Measurements from ENCODE around the gene LAIR2. TPM values are rescaled to one million over a fixed set of nuclear protein-coding genes. Genes with fewer than 3 reads are reported as not detected.

Gene LAIR2
- total and polyA plus RNA-seq, 2 experiments from 2014 or later = not detected

GRCh38 chr19:54507824-54508223 lies 5.2 kb downstream of the LAIR2 start:
- H3K9me3 Mint-ChIP-seq = peaks cover 84% of the 10 kb centered on the region
- no peaks in the 10 kb centered on the region for H3K79me2 ChIP-seq (replicated peaks; ENCODE audit: insufficient read depth)
- no peaks in the 10 kb centered on the region for H3K27me3 ChIP-seq (ENCODE audit: insufficient read depth)

More at GRCh38 chr19:54507824-54508223, 5.2 kb downstream of the LAIR2 start:
- no peaks in the 10 kb centered on the region for H4K20me1 ChIP-seq (replicated peaks; ENCODE audit: insufficient read depth)
- no peak overlapping the region for H3K4me3 Mint-ChIP-seq
- no peaks in the 10 kb centered on the region for H3K9me2 ChIP-seq (ENCODE audit: insufficient read depth)
- no peak for TF ChIP-seq EZH2phosphoT487 (IDR thresholded peaks at IDR 0.05; ENCODE audit: unreplicated experiment)
- no peak for TF ChIP-seq JUNB (IDR thresholded peaks at IDR 0.05; ENCODE audit: unreplicated experiment)
- TF ChIP-seq ZNF462 (CRISPR knock-in tag; IDR thresholded peaks at IDR 0.05) = no peak
- no peak for TF ChIP-seq POLR2AphosphoS5 (IDR thresholded peaks at IDR 0.05; ENCODE audit: low read depth)
- no peak for TF ChIP-seq EZH2 (IDR thresholded peaks at IDR 0.05; ENCODE audit: low read depth, unreplicated experiment)
- no peak for TF ChIP-seq ZNF114 (CRISPR knock-in tag; IDR thresholded peaks at IDR 0.05)
- TF ChIP-seq ETS1 (IDR thresholded peaks at IDR 0.05) = no peak
- TF ChIP-seq CREB1 (CRISPR knock-in tag; IDR thresholded peaks at IDR 0.05; ENCODE audit: low read depth) = no peak
- no peak for TF ChIP-seq ZNF331 (CRISPR knock-in tag; IDR thresholded peaks at IDR 0.05; ENCODE audit: low read depth)
- TF ChIP-seq REST (IDR thresholded peaks at IDR 0.05; ENCODE audit: unreplicated experiment) = no peak
- TF ChIP-seq CTCF (conservative IDR thresholded peaks at IDR 0.05; ENCODE audit: low read depth in 2 of 2) = no peak
- TF ChIP-seq NANOG (IDR thresholded peaks at IDR 0.05; ENCODE audit: borderline replicate concordance) = no peak
- TF ChIP-seq STAT1 (IDR thresholded peaks at IDR 0.05; ENCODE audit: unreplicated experiment) = no peak
- ATAC-seq = no peak
- H3K27me3 Mint-ChIP-seq (ENCODE audit: insufficient read depth, low read depth, poor library complexity) = peaks cover 3% of the 10 kb centered on the region
- H3K4me3 ChIP-seq = no peak overlapping the region
- H3K4me1 ChIP-seq (ENCODE audit: insufficient read depth) = no peaks in the 10 kb centered on the region
- no peak overlapping the region for H3K4me2 ChIP-seq
- H3F3A ChIP-seq (replicated peaks; ENCODE audit: low read depth) = no peaks in the 10 kb centered on the region
- H3K4me1 Mint-ChIP-seq = no peaks in the 10 kb centered on the region
- H3K27ac Mint-ChIP-seq = no peak overlapping the region
- DNase-seq (ENCODE audit: low spot score) = no peak
- H3K36me3 Mint-ChIP-seq (ENCODE audit: low read depth) = peaks cover 32% of the 10 kb centered on the region; the same call in 2 of the 3 replicates
- no peak overlapping the region for H2AFZ ChIP-seq
- no peak overlapping the region for H3K27ac ChIP-seq (ENCODE audit: low read depth)
- no peaks in the 10 kb centered on the region for H3K36me3 ChIP-seq (ENCODE audit: insufficient read depth)
